HCT116 (cell line): ENCODE data around the gene RPTOR. TPM values are rescaled to one million over a fixed set of nuclear protein-coding genes. Genes with fewer than 3 reads are reported as not detected.

ENCODE experiments used
- ATAC-seq: fragments of 200-7000 bp; cut with Tn5 transposase; 2 replicates; pipeline ENCODE4 v1.9.1; 2020; ENCODE audit warnings: mild to moderate bottlenecking, moderate library complexity
- BruUV-seq: library from RNA; stranded (reverse); fragments of 400-500 nt; replicated peaks from 2 replicates; lab custom pipeline; 2021; lab: Mats Ljungman, UMichigan
- CTCF ChIA-PET: fragments of 300-600 bp; sonication (Branson Sonifier 250); formaldehyde crosslinking; loops from one replicate; lab custom pipeline; 2021; ENCODE audit warnings: antibody characterized with exemption; lab: Charles Lee
- POLR2A ChIA-PET: fragments of 300-600, 350-600 bp; sonication (Branson Sonifier 250); formaldehyde crosslinking; loops from one replicate; lab custom pipeline; 2021; ENCODE audit warnings: antibody characterized with exemption; lab: Charles Lee
- RAD21 ChIA-PET, 2 experiments: fragments of 300-600 bp; sonication (Branson Sonifier 250); formaldehyde crosslinking; loops; one replicate each; lab custom pipeline; 2023; ENCODE audit warnings: low total read pairs in 2 of 2; ENCODE audit not compliant: uncharacterized antibody in 2 of 2, unreplicated experiment in 2 of 2, low non-redundant PET in 1 of 2; lab: Charles Lee
- DNase-seq: peaks from one replicate; pipeline ENCODE4 v3.0.0-alpha.2; 2010; ENCODE audit warnings: low read depth, low spot score
- H2AFZ ChIP-seq: fragments of 200-600 bp; shearing (Covaris generic), sonication (generic); 2 replicates; pipeline ENCODE4 v1.6.1; 2017; ENCODE audit warnings: low read depth, mixed run types, mixed read lengths, antibody characterized with exemption, low read length; ENCODE audit not compliant: poor library complexity, severe bottlenecking
- H3K27ac ChIP-seq: 2 replicates; pipeline ENCODE4 v1.5.1; 2012; ENCODE audit warnings: low read depth, low read length
- H3K27me3 ChIP-seq: fragments of 200-600 bp; sonication (generic); 2 replicates; pipeline ENCODE4 v1.6.1; 2016; ENCODE audit warnings: mixed run types, low read length, mixed read lengths; ENCODE audit not compliant: insufficient read depth
- H3K36me3 ChIP-seq, 2 experiments: fragments of 200-500 bp in 1 of 2; fragments of 200-600 bp in 1 of 2; sonication (Bioruptor generic) in 1 of 2; sonication (generic) in 1 of 2; 2 replicates each; pipeline versions ENCODE4 v1.5.1 to v1.6.1; 2014 to 2016; ENCODE audit warnings: low read length in 2 of 2, inconsistent platforms in 1 of 2, mixed read lengths in 1 of 2, mixed run types in 1 of 2; ENCODE audit not compliant: insufficient read depth in 2 of 2, control insufficient read depth in 1 of 2
- H3K4me1 ChIP-seq, 2 experiments: fragments of 200-600 bp in 1 of 2; sonication (generic) in 1 of 2; 2 replicates each; pipeline versions ENCODE4 v1.5.1 to v1.6.1; 2012 to 2017; ENCODE audit warnings: low read length in 2 of 2, inconsistent platforms in 1 of 2, mild to moderate bottlenecking in 1 of 2, mixed read lengths in 1 of 2, mixed run types in 1 of 2, moderate library complexity in 1 of 2; ENCODE audit not compliant: insufficient read depth in 2 of 2, control insufficient read depth in 1 of 2
- H3K4me2 ChIP-seq: fragments of 200-600 bp; sonication (generic); 2 replicates; pipeline ENCODE4 v1.6.1; 2017; ENCODE audit warnings: mixed run types, low read length, mixed read lengths
- H3K4me3 ChIP-seq, 2 experiments: fragments of 200-600 bp in 1 of 2; sonication (generic) in 1 of 2; replicated peaks in 1 of 2; 2 replicates each; pipeline ENCODE4 v1.5.1; 2011 to 2016; ENCODE audit warnings: low read length in 2 of 2, control low read depth in 1 of 2, low read depth in 1 of 2, mild to moderate bottlenecking in 1 of 2, mixed read lengths in 1 of 2, mixed run types in 1 of 2
- H3K79me2 ChIP-seq: fragments of 200-600 bp; sonication (generic); 2 replicates; pipeline ENCODE4 v1.6.1; 2017; ENCODE audit warnings: mild to moderate bottlenecking, mixed run types, low read length, moderate library complexity, mixed read lengths; ENCODE audit not compliant: insufficient read depth
- H3K9ac ChIP-seq: fragments of 200-600 bp; sonication (generic); 2 replicates; pipeline ENCODE4 v1.6.1; 2016; ENCODE audit warnings: low read length, mixed read lengths
- H3K9me2 ChIP-seq: fragments of 200-600 bp; sonication (generic), shearing (Covaris generic); 2 replicates; pipeline ENCODE4 v1.6.1; 2017; ENCODE audit warnings: mixed run types, mild to moderate bottlenecking, moderate library complexity; ENCODE audit not compliant: insufficient read depth
- H3K9me3 ChIP-seq, 2 experiments: fragments of 200-500 bp in 1 of 2; fragments of 200-600 bp in 1 of 2; sonication (Bioruptor generic) in 1 of 2; sonication (generic) in 1 of 2; 2 replicates each; pipeline ENCODE4 v1.6.1; 2014 to 2017; ENCODE audit warnings: low read length in 2 of 2, mixed read lengths in 2 of 2, inconsistent platforms in 1 of 2, low read depth in 1 of 2, mild to moderate bottlenecking in 1 of 2, mixed run types in 1 of 2, moderate library complexity in 1 of 2; ENCODE audit not compliant: control insufficient read depth in 1 of 2, insufficient read depth in 1 of 2
- H4K20me1 ChIP-seq: fragments of 200-600 bp; sonication (generic), shearing (Covaris generic); 2 replicates; pipeline ENCODE4 v1.6.1; 2017; ENCODE audit warnings: mixed run types, mild to moderate bottlenecking, moderate library complexity; ENCODE audit not compliant: insufficient read depth
- CBX3 ChIP-seq: IDR thresholded peaks from 2 replicates; pipeline ENCODE4 v1.6.1; 2012; ENCODE audit warnings: low read depth
- CEBPB ChIP-seq: IDR thresholded peaks from 2 replicates; pipeline ENCODE4 v1.6.1; 2012; ENCODE audit warnings: low read depth
- EGR1 ChIP-seq: IDR thresholded peaks from 2 replicates; pipeline ENCODE4 v1.6.1; 2012; ENCODE audit warnings: low read depth
- EZH2 ChIP-seq: fragments of 200-600 bp; sonication (generic); IDR thresholded peaks from 2 replicates; pipeline ENCODE4 v1.6.1; 2017; ENCODE audit warnings: antibody characterized with exemption, mixed run types
- JUND ChIP-seq: IDR thresholded peaks from 2 replicates; pipeline ENCODE4 v1.6.1; 2012
- RAD21 ChIP-seq: IDR thresholded peaks from 2 replicates; pipeline ENCODE4 v1.6.1; 2012; ENCODE audit warnings: low read depth, mild to moderate bottlenecking
- SIN3A ChIP-seq: IDR thresholded peaks from 2 replicates; pipeline ENCODE4 v1.6.1; 2012; ENCODE audit warnings: low read depth
- SP1 ChIP-seq: IDR thresholded peaks from 2 replicates; pipeline ENCODE4 v1.6.1; 2012; ENCODE audit warnings: low read depth
- SRF ChIP-seq: IDR thresholded peaks from 2 replicates; pipeline ENCODE4 v1.6.1; 2012; ENCODE audit warnings: low read depth
- TCF7L2 ChIP-seq: IDR thresholded peaks from 2 replicates; pipeline ENCODE4 v1.7.0; 2011; ENCODE audit warnings: borderline replicate concordance, inconsistent platforms; ENCODE audit not compliant: insufficient read depth, insufficient read length; ENCODE audit errors: extremely low read depth
- ZFX ChIP-seq: fragments of 450-650 bp; IDR thresholded peaks from 2 replicates; pipeline ENCODE4 v1.6.1; 2017
- intact Hi-C: fragments of 100-400 bp; cut with micrococcal nuclease; formaldehyde crosslinking; loops from 2 replicates; pipeline ENCODE4 v1.10.0; 2022
- total RNA-seq: library from RNA; stranded (reverse); gene quantifications from one replicate; pipeline ENCODE4 v1.2.1, GENCODE V29; 2021; ENCODE audit not compliant: unreplicated experiment
- TF ChIP-seq, protein P1 (sequence below): IDR thresholded peaks from 2 replicates; pipeline ENCODE4 v1.6.1; 2012; ENCODE audit warnings: low read depth
- TF ChIP-seq, protein P2 (sequence below): IDR thresholded peaks from 2 replicates; pipeline ENCODE4 v1.6.1; 2012
- TF ChIP-seq, protein P3 (sequence below): IDR thresholded peaks from 2 replicates; pipeline ENCODE4 v1.6.1; 2011; ENCODE audit warnings: mild to moderate bottlenecking, low read length, moderate library complexity; ENCODE audit not compliant: insufficient replicate concordance; ENCODE audit errors: extremely low read depth

RPTOR gene
- total RNA-seq, 1 experiment from 2014 or later: 69.5 TPM

DNA sequence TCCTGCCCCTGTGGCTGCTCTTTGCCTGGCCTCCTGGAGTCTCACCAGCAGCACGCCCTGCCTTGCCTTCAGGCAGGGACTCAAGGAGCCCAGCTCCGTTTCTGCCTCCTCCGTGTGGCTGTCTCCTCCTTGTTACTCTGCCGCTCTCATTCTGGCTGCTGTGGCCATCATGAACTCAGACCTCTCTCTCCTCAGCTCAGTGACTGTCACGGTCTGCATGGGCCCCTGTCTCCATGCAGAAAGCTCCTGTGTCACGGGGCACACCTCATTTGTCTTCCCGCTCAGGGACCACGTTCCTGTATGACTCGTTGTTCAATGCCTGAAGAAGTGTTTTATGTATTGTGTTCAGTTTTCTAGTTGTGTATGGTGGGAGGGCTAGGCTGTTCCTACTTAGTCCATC is 25.3 kb downstream of the RPTOR start:
- no TSS peak for BruUV-seq
- ChIA-PET POLR2A (no interaction called here), RAD21 (no interaction called here), CTCF (interaction anchor here (1.0 kb wide), 1 partner anchor 95 kb away, joined by 5 read pairs; no protein-coding TSS in a partner anchor)
- no peak for DNase-seq
- no peak overlapping the region for H3K9ac ChIP-seq
- no peak overlapping the region for H2AFZ ChIP-seq
- ATAC-seq: no peak
- no peak overlapping the region for H3K27ac ChIP-seq
- TF ChIP-seq ZFX: no peak
- TF ChIP-seq CBX3: no peak
- TF ChIP-seq, protein P1, sequence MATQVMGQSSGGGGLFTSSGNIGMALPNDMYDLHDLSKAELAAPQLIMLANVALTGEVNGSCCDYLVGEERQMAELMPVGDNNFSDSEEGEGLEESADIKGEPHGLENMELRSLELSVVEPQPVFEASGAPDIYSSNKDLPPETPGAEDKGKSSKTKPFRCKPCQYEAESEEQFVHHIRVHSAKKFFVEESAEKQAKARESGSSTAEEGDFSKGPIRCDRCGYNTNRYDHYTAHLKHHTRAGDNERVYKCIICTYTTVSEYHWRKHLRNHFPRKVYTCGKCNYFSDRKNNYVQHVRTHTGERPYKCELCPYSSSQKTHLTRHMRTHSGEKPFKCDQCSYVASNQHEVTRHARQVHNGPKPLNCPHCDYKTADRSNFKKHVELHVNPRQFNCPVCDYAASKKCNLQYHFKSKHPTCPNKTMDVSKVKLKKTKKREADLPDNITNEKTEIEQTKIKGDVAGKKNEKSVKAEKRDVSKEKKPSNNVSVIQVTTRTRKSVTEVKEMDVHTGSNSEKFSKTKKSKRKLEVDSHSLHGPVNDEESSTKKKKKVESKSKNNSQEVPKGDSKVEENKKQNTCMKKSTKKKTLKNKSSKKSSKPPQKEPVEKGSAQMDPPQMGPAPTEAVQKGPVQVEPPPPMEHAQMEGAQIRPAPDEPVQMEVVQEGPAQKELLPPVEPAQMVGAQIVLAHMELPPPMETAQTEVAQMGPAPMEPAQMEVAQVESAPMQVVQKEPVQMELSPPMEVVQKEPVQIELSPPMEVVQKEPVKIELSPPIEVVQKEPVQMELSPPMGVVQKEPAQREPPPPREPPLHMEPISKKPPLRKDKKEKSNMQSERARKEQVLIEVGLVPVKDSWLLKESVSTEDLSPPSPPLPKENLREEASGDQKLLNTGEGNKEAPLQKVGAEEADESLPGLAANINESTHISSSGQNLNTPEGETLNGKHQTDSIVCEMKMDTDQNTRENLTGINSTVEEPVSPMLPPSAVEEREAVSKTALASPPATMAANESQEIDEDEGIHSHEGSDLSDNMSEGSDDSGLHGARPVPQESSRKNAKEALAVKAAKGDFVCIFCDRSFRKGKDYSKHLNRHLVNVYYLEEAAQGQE: no peak
- TF ChIP-seq SP1: no peak
- no peak for TF ChIP-seq SIN3A
- no peak for TF ChIP-seq JUND
- no peak for TF ChIP-seq CEBPB
- peaks cover 92% of the 10 kb centered on the region for H3K79me2 ChIP-seq
- intact Hi-C loops: loop anchor here (10.0 kb wide), 2 partner anchors 115 to 415 kb away; no protein-coding TSS in a partner anchor
- no peaks in the 10 kb centered on the region for H3K9me2 ChIP-seq
- H4K20me1 ChIP-seq: peaks cover 17% of the 10 kb centered on the region; the same call in 1 of the 2 replicates
- no peaks in the 10 kb centered on the region for H3K4me1 ChIP-seq
- no peak overlapping the region for H3K4me3 ChIP-seq
- H3K9me3 ChIP-seq: no peaks in the 10 kb centered on the region
- no peak overlapping the region for H3K4me2 ChIP-seq
- no peaks in the 10 kb centered on the region for H3K27me3 ChIP-seq
- H3K36me3 ChIP-seq: no peaks in the 10 kb centered on the region

DNA sequence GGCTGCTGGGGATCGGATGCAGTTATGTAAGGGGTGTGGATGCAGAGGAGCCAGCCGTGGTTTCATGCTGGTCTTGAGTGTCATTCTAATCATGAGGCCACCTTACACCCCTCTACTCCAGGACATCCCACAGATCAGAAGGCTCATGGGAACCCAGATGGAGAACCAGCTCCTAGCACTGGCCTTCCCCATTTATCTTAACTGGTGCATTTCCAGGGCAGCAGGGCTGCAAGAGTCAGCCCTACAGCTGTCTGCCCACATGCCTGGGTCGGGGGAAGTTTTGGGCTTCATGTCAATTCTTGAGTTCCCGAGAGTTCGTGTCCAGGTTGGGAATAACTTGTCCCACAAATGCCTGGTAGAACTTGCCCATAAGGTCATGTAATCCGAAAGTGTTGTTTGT is 29.1 kb downstream of the RPTOR start:
- ATAC-seq (no peak), DNase-seq (no peak)
- no TSS peak for BruUV-seq
- intact Hi-C loops: loop anchor here (10.0 kb wide), 2 partner anchors 119 to 411 kb away; no protein-coding TSS in a partner anchor
- RAD21 ChIA-PET: no interaction called here
- H3K4me3 ChIP-seq: no peak overlapping the region
- peaks cover 10% of the 10 kb centered on the region; the same call in 1 of the 2 replicates for H4K20me1 ChIP-seq
- H3K4me2 ChIP-seq: no peak overlapping the region
- H3K9me3 ChIP-seq: no peaks in the 10 kb centered on the region
- H2AFZ ChIP-seq: no peak overlapping the region
- no peak overlapping the region for H3K9ac ChIP-seq
- no peaks in the 10 kb centered on the region for H3K9me2 ChIP-seq
- H3K36me3 ChIP-seq: no peaks in the 10 kb centered on the region
- no peaks in the 10 kb centered on the region for H3K27me3 ChIP-seq
- H3K27ac ChIP-seq: no peak overlapping the region
- peaks cover 0 to 5% of the 10 kb centered on the region in 2 experiments; a peak in 2 of 4 replicates for H3K4me1 ChIP-seq
- CTCF ChIA-PET: interaction anchor here (1.1 kb wide), 1 partner anchor 119 kb away, joined by 3 read pairs; no protein-coding TSS in a partner anchor
- peaks cover 91% of the 10 kb centered on the region for H3K79me2 ChIP-seq
- POLR2A ChIA-PET: no interaction called here
- no peak for TF ChIP-seq RAD21
- TF ChIP-seq, protein P2, sequence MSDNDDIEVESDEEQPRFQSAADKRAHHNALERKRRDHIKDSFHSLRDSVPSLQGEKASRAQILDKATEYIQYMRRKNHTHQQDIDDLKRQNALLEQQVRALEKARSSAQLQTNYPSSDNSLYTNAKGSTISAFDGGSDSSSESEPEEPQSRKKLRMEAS: no peak
- no peak for TF ChIP-seq JUND
- no peak for TF ChIP-seq TCF7L2
- no peak for TF ChIP-seq SRF
- TF ChIP-seq EGR1: no peak
- no peak for TF ChIP-seq EZH2
- TF ChIP-seq, protein P3, sequence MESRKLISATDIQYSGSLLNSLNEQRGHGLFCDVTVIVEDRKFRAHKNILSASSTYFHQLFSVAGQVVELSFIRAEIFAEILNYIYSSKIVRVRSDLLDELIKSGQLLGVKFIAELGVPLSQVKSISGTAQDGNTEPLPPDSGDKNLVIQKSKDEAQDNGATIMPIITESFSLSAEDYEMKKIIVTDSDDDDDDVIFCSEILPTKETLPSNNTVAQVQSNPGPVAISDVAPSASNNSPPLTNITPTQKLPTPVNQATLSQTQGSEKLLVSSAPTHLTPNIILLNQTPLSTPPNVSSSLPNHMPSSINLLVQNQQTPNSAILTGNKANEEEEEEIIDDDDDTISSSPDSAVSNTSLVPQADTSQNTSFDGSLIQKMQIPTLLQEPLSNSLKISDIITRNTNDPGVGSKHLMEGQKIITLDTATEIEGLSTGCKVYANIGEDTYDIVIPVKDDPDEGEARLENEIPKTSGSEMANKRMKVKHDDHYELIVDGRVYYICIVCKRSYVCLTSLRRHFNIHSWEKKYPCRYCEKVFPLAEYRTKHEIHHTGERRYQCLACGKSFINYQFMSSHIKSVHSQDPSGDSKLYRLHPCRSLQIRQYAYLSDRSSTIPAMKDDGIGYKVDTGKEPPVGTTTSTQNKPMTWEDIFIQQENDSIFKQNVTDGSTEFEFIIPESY: no peak
- no peak for TF ChIP-seq CEBPB
